Astrocyte (in vitro differentiated cells and primary cell): ENCODE results near the gene CD40. TPM values are rescaled to one million over a fixed set of nuclear protein-coding genes. Genes with fewer than 3 reads are reported as not detected.

Experiments used
- DNase-seq: peaks from one replicate; pipeline ENCODE4 v3.0.0-alpha.2; 2010; ENCODE audit warnings: low read depth
- FAIRE-seq: peaks from 2 replicates; lab custom pipeline; 2011; peaks lifted over from hg19 to GRCh38; lab: Jason Lieb, UNC
- H2AFZ ChIP-seq: 2 replicates; pipeline ENCODE4 v1.6.0; 2012; ENCODE audit warnings: low read depth, low read length, inconsistent platforms
- H3K27ac ChIP-seq: 2 replicates; pipeline ENCODE4 v1.5.1; 2011; ENCODE audit warnings: low read depth, low read length, inconsistent platforms
- H3K27me3 ChIP-seq: 2 replicates; pipeline ENCODE4 v1.6.0; 2011; ENCODE audit warnings: low read length, inconsistent platforms; ENCODE audit not compliant: insufficient read depth
- H3K36me3 ChIP-seq: 2 replicates; pipeline ENCODE4 v1.5.1; 2011; ENCODE audit warnings: low read length, inconsistent platforms; ENCODE audit not compliant: insufficient read depth
- H3K4me1 ChIP-seq: 2 replicates; pipeline ENCODE4 v1.5.1; 2011; ENCODE audit warnings: low read length, inconsistent platforms; ENCODE audit not compliant: insufficient read depth
- H3K4me2 ChIP-seq: 2 replicates; pipeline ENCODE4 v1.6.0; 2012; ENCODE audit warnings: low read length, inconsistent platforms
- H3K4me3 ChIP-seq: 2 replicates; pipeline ENCODE4 v1.5.1; 2011; ENCODE audit warnings: low read depth, mild to moderate bottlenecking, low read length, inconsistent platforms; ENCODE audit not compliant: insufficient read depth
- H3K79me2 ChIP-seq: 2 replicates; pipeline ENCODE4 v1.6.0; 2012; ENCODE audit warnings: mild to moderate bottlenecking, low read length, inconsistent platforms; ENCODE audit not compliant: insufficient read depth
- H3K9ac ChIP-seq: 2 replicates; pipeline ENCODE4 v1.6.0; 2012; ENCODE audit warnings: mild to moderate bottlenecking, low read length, inconsistent platforms
- H3K9me3 ChIP-seq: 2 replicates; pipeline ENCODE4 v1.5.1; 2012; ENCODE audit warnings: low read depth, mild to moderate bottlenecking, low read length, inconsistent platforms; ENCODE audit not compliant: insufficient read depth
- H4K20me1 ChIP-seq: 2 replicates; pipeline ENCODE4 v1.6.0; 2012; ENCODE audit warnings: low read length, inconsistent platforms; ENCODE audit not compliant: insufficient read depth
- H3K27ac Mint-ChIP-seq: one replicate; pipeline ENCODE4 v1.8.0; 2021; ENCODE audit warnings: mild to moderate bottlenecking, mixed read lengths; ENCODE audit not compliant: unreplicated experiment
- H3K27me3 Mint-ChIP-seq: one replicate; pipeline ENCODE4 v1.8.0; 2021; ENCODE audit warnings: low read depth, mixed read lengths; ENCODE audit not compliant: unreplicated experiment
- H3K36me3 Mint-ChIP-seq: one replicate; pipeline ENCODE4 v1.8.0; 2021; ENCODE audit warnings: low read depth, mixed read lengths; ENCODE audit not compliant: unreplicated experiment
- H3K4me1 Mint-ChIP-seq: one replicate; pipeline ENCODE4 v1.8.0; 2021; ENCODE audit warnings: low read depth, mixed read lengths; ENCODE audit not compliant: unreplicated experiment
- H3K4me3 Mint-ChIP-seq: one replicate; pipeline ENCODE4 v1.8.0; 2021; ENCODE audit warnings: mild to moderate bottlenecking, moderate library complexity, mixed read lengths; ENCODE audit not compliant: unreplicated experiment
- H3K9me3 Mint-ChIP-seq: one replicate; pipeline ENCODE4 v1.8.0; 2021; ENCODE audit warnings: mild to moderate bottlenecking, mixed read lengths; ENCODE audit not compliant: unreplicated experiment
- EZH2 ChIP-seq: IDR thresholded peaks from 2 replicates; pipeline ENCODE4 v1.6.1; 2012; ENCODE audit warnings: mild to moderate bottlenecking, low read length, inconsistent platforms; ENCODE audit not compliant: insufficient read depth
- total RNA-seq: library from RNA; stranded (reverse); gene quantifications from 2 replicates; pipeline ENCODE4 v1.2.1, GENCODE V29; 2021
- TF ChIP-seq, protein P1 (sequence below): IDR thresholded peaks from 2 replicates; pipeline ENCODE4 v1.5.1; 2011; ENCODE audit warnings: low read depth, mild to moderate bottlenecking, inconsistent platforms, low read length, moderate library complexity; ENCODE audit not compliant: insufficient read depth

CD40 gene
- total RNA-seq, 1 donor from 2014 or later, result 2.3 TPM

- FAIRE-seq, result no peak
- no peaks in the 10 kb centered on the region for H3K36me3 ChIP-seq
- peaks cover 20% of the 10 kb centered on the region for H3K4me1 Mint-ChIP-seq
- no peak overlapping the region for H3K4me3 Mint-ChIP-seq
- H2AFZ ChIP-seq, result no peak overlapping the region
- H3K4me3 ChIP-seq, result no peak overlapping the region
- peaks cover 11% of the 10 kb centered on the region for H3K4me1 ChIP-seq
- H4K20me1 ChIP-seq, result no peaks in the 10 kb centered on the region
- H3K79me2 ChIP-seq, result no peaks in the 10 kb centered on the region
- no peak overlapping the region for H3K4me2 ChIP-seq
- H3K27me3 Mint-ChIP-seq, result peaks cover 54% of the 10 kb centered on the region
- H3K36me3 Mint-ChIP-seq, result peaks cover 2% of the 10 kb centered on the region
- H3K27me3 ChIP-seq, result peaks cover 17% of the 10 kb centered on the region
- TF ChIP-seq, protein P1, sequence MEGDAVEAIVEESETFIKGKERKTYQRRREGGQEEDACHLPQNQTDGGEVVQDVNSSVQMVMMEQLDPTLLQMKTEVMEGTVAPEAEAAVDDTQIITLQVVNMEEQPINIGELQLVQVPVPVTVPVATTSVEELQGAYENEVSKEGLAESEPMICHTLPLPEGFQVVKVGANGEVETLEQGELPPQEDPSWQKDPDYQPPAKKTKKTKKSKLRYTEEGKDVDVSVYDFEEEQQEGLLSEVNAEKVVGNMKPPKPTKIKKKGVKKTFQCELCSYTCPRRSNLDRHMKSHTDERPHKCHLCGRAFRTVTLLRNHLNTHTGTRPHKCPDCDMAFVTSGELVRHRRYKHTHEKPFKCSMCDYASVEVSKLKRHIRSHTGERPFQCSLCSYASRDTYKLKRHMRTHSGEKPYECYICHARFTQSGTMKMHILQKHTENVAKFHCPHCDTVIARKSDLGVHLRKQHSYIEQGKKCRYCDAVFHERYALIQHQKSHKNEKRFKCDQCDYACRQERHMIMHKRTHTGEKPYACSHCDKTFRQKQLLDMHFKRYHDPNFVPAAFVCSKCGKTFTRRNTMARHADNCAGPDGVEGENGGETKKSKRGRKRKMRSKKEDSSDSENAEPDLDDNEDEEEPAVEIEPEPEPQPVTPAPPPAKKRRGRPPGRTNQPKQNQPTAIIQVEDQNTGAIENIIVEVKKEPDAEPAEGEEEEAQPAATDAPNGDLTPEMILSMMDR, result no peak
- TF ChIP-seq EZH2, result no peak
- H3K9me3 Mint-ChIP-seq, result peaks cover 2% of the 10 kb centered on the region
- no peak overlapping the region for H3K27ac ChIP-seq
- H3K27ac Mint-ChIP-seq, result no peak overlapping the region
- H3K9me3 ChIP-seq, result no peaks in the 10 kb centered on the region
- no peak for DNase-seq
- no peak overlapping the region for H3K9ac ChIP-seq
Measured at GRCh38 chr20:46126440-46127056, 8.4 kb downstream of the CD40 start.

DNA sequence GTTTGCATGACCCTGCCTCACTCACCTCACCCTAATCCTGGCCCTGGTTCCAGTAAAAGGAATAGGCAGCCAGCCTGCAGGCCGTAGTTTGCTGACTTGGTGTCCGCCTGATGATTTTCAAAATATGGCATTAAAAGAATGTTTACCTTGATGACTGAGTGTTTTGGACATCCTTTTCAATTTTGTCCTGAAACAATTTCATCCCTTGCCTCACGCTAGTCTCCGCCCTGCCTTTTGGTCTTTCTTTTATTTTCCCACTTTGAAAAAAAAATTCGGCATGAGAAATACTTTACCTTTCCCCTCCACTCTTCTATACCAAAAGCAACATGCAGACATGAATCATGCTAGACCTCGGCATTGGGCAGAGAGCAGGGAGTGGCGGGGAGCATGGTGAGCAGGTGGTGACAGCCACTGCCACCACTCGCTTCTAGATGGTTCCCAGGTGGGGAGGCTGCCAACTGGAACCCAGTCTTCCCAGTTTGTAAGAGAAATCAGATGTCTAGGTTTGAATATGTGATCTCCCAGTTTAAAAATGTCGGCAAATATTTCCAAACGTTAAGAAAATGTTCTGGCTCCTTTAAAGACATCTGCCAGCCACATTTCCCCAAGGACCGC is 9.4 kb downstream of the CD40 start:
- Mint-ChIP-seq H3K27ac (no peak overlapping the region), H3K4me3 (no peak overlapping the region), H3K27me3 (peaks cover 61% of the 10 kb centered on the region), H3K36me3 (peaks cover 2% of the 10 kb centered on the region), H3K4me1 (peaks cover 10% of the 10 kb centered on the region), H3K9me3 (peaks cover 2% of the 10 kb centered on the region)
- H3K36me3 ChIP-seq, result no peaks in the 10 kb centered on the region
- no peak overlapping the region for H3K4me3 ChIP-seq
- H3K27me3 ChIP-seq, result peaks cover 17% of the 10 kb centered on the region
- DNase-seq, result no peak
- no peak for FAIRE-seq
- no peaks in the 10 kb centered on the region for H4K20me1 ChIP-seq
- TF ChIP-seq EZH2, result no peak
- TF ChIP-seq, protein P1, result no peak
- no peaks in the 10 kb centered on the region for H3K79me2 ChIP-seq
- H3K27ac ChIP-seq, result no peak overlapping the region
- H2AFZ ChIP-seq, result no peak overlapping the region
- H3K4me2 ChIP-seq, result no peak overlapping the region
- no peak overlapping the region for H3K9ac ChIP-seq
- H3K9me3 ChIP-seq, result no peaks in the 10 kb centered on the region
- peaks cover 1% of the 10 kb centered on the region for H3K4me1 ChIP-seq
